ENCODE measurements around the gene CPPED1.

Gene CPPED1

GRCh38 chr16:12675852-12676251 lies 127.8 kb downstream of the CPPED1 start:
- Histone ChIP-seq H3K9me3 (ENCODE audit: control insufficient read depth, insufficient read depth, low read depth, low read length) (no peaks in the 10 kb centered on the region), H3K4me1 (ENCODE audit: control insufficient read depth, insufficient read depth, low read length) (no peaks in the 10 kb centered on the region), H3K36me3 (ENCODE audit: control insufficient read depth in 2 of 2, insufficient read depth in 1 of 2, low read length in 2 of 2) (no peaks in the 10 kb centered on the region), H3K27ac (ENCODE audit: extremely low read depth, low read depth, low read length) (no peak overlapping the region), H3K4me3 (ENCODE audit: low read depth, low read length) (no peak overlapping the region)
- TF ChIP-seq GLIS1 (tag by site-specific recombination; IDR thresholded peaks at IDR 0.05) (peak; percentile 48), ZNF692 (tag by site-specific recombination; IDR thresholded peaks at IDR 0.05) (no peak), ZNF202 (tag by site-specific recombination; IDR thresholded peaks at IDR 0.05; ENCODE audit: borderline replicate concordance) (no peak), ZNF558 (tag by site-specific recombination; IDR thresholded peaks at IDR 0.05) (no peak), ZNF23 (tag by site-specific recombination; IDR thresholded peaks at IDR 0.05; ENCODE audit: borderline replicate concordance) (no peak), ZNF354C (tag by site-specific recombination; IDR thresholded peaks at IDR 0.05; ENCODE audit: borderline replicate concordance, low read depth) (no peak), ZNF18 (tag by site-specific recombination; IDR thresholded peaks at IDR 0.05) (no peak)
- ChIA-PET POLR2A (interaction anchor here (0.5 kb wide), 1 partner anchor 216 kb away, joined by 3 read pairs; no protein-coding TSS in a partner anchor), CTCF (interaction anchor here (1.4 kb wide), 1 partner anchor 1244 kb away, joined by 4 read pairs; no protein-coding TSS in a partner anchor)

- no peaks in the 10 kb centered on the region for H3K36me3 ChIP-seq (ENCODE audit: control insufficient read depth in 2 of 2, insufficient read depth in 1 of 2, low read length in 2 of 2)
- no peaks in the 10 kb centered on the region for H3K9me3 ChIP-seq (ENCODE audit: control insufficient read depth, insufficient read depth, low read depth, low read length)
- POLR2A ChIA-PET, result no interaction called here
- no peak overlapping the region for H3K27ac ChIP-seq (ENCODE audit: extremely low read depth, low read depth, low read length)
- CTCF ChIA-PET, result interaction anchor here (0.7 to 1.4 kb wide), 2 partner anchors 9 to 1244 kb away, joined by 3 to 4 read pairs; no protein-coding TSS in a partner anchor
- H3K4me1 ChIP-seq (ENCODE audit: control insufficient read depth, insufficient read depth, low read length), result no peaks in the 10 kb centered on the region
- H3K4me3 ChIP-seq (ENCODE audit: low read depth, low read length), result no peak overlapping the region
- TF ChIP-seq GLIS2 (tag by site-specific recombination; IDR thresholded peaks at IDR 0.05), result no peak
- no peak for TF ChIP-seq ZNF521 (tag by site-specific recombination; IDR thresholded peaks at IDR 0.05)
- TF ChIP-seq ZNF394 (tag by site-specific recombination; IDR thresholded peaks at IDR 0.05; ENCODE audit: borderline replicate concordance), result no peak
- no peak for TF ChIP-seq PRDM10 (tag by site-specific recombination; IDR thresholded peaks at IDR 0.05)
- TF ChIP-seq ZBTB26 (tag by site-specific recombination; optimal IDR thresholded peaks at IDR 0.05), result no peak
- no peak for TF ChIP-seq ZBTB11 (tag by site-specific recombination; conservative IDR thresholded peaks at IDR 0.05; ENCODE audit: low read depth)
- no peak for TF ChIP-seq ZNF548 (tag by site-specific recombination; IDR thresholded peaks at IDR 0.05)
- no peak for TF ChIP-seq PRDM4 (tag by site-specific recombination; IDR thresholded peaks at IDR 0.05)
- TF ChIP-seq SETDB1 (IDR thresholded peaks at IDR 0.05; ENCODE audit: insufficient read length, low read length), result no peak
- TF ChIP-seq GLIS1 (tag by site-specific recombination; IDR thresholded peaks at IDR 0.05), result no peak
- no peak for TF ChIP-seq ZBTB20 (tag by site-specific recombination; IDR thresholded peaks at IDR 0.05)
- no peak for TF ChIP-seq ZNF221 (tag by site-specific recombination; IDR thresholded peaks at IDR 0.05; ENCODE audit: borderline replicate concordance)
- no peak for TF ChIP-seq ZEB2 (tag by site-specific recombination; IDR thresholded peaks at IDR 0.05)
- no peak for TF ChIP-seq YY1 (tag by site-specific recombination; IDR thresholded peaks at IDR 0.05)
- no peak for TF ChIP-seq SP3 (tag by site-specific recombination; IDR thresholded peaks at IDR 0.05)
Observed at GRCh38 chr16:12675046-12675445, 128.6 kb downstream of the CPPED1 start.
